OCI-LY1 (cell line): ENCODE data around the gene TLCD3B.

ENCODE experiments used
- H2AFZ ChIP-seq: fragments of 200-600 bp; sonication (generic), shearing (Covaris generic); 2 replicates; pipeline ENCODE4 v1.6.0; 2014; ENCODE audit warnings: antibody characterized with exemption, mild to moderate bottlenecking, low read length
- H3F3A ChIP-seq: fragments of 200-600 bp; sonication (generic), shearing (Covaris generic); 2 replicates; pipeline ENCODE4 v1.6.0; 2014; ENCODE audit warnings: mild to moderate bottlenecking, antibody characterized with exemption, low read length, moderate library complexity; ENCODE audit not compliant: insufficient read depth
- H3K27ac ChIP-seq: fragments of 200-600 bp; sonication (generic); 2 replicates; pipeline ENCODE4 v1.5.1; 2014; ENCODE audit warnings: low read length, mixed run types, mild to moderate bottlenecking, low read depth; ENCODE audit not compliant: poor library complexity, severe bottlenecking
- H3K27me3 ChIP-seq: fragments of 200-600 bp; sonication (generic); 2 replicates; pipeline ENCODE4 v1.6.0; 2014; ENCODE audit warnings: antibody characterized with exemption, mild to moderate bottlenecking, low read length, moderate library complexity; ENCODE audit not compliant: insufficient read depth
- H3K36me3 ChIP-seq: fragments of 200-600 bp; sonication (generic); 2 replicates; pipeline ENCODE4 v1.6.1; 2014; ENCODE audit warnings: mild to moderate bottlenecking, antibody characterized with exemption, low read length, moderate library complexity, mixed read lengths; ENCODE audit not compliant: insufficient read depth
- H3K4me1 ChIP-seq: fragments of 200-600 bp; sonication (generic); 2 replicates; pipeline ENCODE4 v1.5.1; 2014; ENCODE audit warnings: mild to moderate bottlenecking, low read length, moderate library complexity; ENCODE audit not compliant: insufficient read depth, severe bottlenecking
- H3K4me2 ChIP-seq: fragments of 200-600 bp; sonication (generic), shearing (Covaris generic); 2 replicates; pipeline ENCODE4 v1.6.1; 2014; ENCODE audit warnings: low read length
- H3K4me3 ChIP-seq: fragments of 200-600 bp; sonication (generic); 2 replicates; pipeline ENCODE4 v1.5.1; 2014; ENCODE audit warnings: low read length, low read depth, mild to moderate bottlenecking, mixed read lengths; ENCODE audit not compliant: poor library complexity, severe bottlenecking
- H3K79me2 ChIP-seq: fragments of 200-600 bp; shearing (Covaris generic); 2 replicates; pipeline ENCODE4 v1.6.1; 2016; ENCODE audit warnings: mixed run types, low read length, mixed read lengths; ENCODE audit not compliant: insufficient read depth
- H3K9ac ChIP-seq: fragments of 200-600 bp; sonication (generic), shearing (Covaris generic); 2 replicates; pipeline ENCODE4 v1.6.1; 2014; ENCODE audit warnings: mild to moderate bottlenecking, low read length, mixed read lengths
- H3K9me2 ChIP-seq: fragments of 200-600 bp; sonication (generic), shearing (Covaris generic); 2 replicates; pipeline ENCODE4 v1.6.1; 2014; ENCODE audit warnings: low read depth, mild to moderate bottlenecking, low read length, mixed read lengths
- H3K9me3 ChIP-seq: fragments of 200-600 bp; shearing (Covaris generic); 2 replicates; pipeline ENCODE4 v1.6.1; 2014; ENCODE audit warnings: low read length, mixed read lengths
- H4K20me1 ChIP-seq: fragments of 200-600 bp; sonication (generic), shearing (Covaris generic); 2 replicates; pipeline ENCODE4 v1.6.0; 2016; ENCODE audit warnings: mild to moderate bottlenecking, low read length; ENCODE audit not compliant: insufficient read depth
- CTCF ChIP-seq: fragments of 200-600 bp; sonication (generic), shearing (Covaris generic); IDR thresholded peaks from 2 replicates; pipeline ENCODE4 v1.5.1; 2017; ENCODE audit warnings: mild to moderate bottlenecking, antibody characterized with exemption, low read length, moderate library complexity, mixed read lengths
- EZH2 ChIP-seq: fragments of 200-600 bp; sonication (generic), shearing (Covaris generic); IDR thresholded peaks from 2 replicates; pipeline ENCODE4 v1.8.0; 2017; ENCODE audit warnings: borderline replicate concordance, mixed run types, mild to moderate bottlenecking, antibody characterized with exemption, low read length, moderate library complexity, mixed read lengths

TLCD3B gene

GRCh38 chr16:29986931-29987330 lies 44.1 kb downstream of the TLCD3B start:
- Histone ChIP-seq H3K9ac (no peak overlapping the region), H2AFZ (no peak overlapping the region), H4K20me1 (no peaks in the 10 kb centered on the region), H3K9me3 (no peaks in the 10 kb centered on the region), H3K9me2 (no peaks in the 10 kb centered on the region), H3K4me1 (no peaks in the 10 kb centered on the region), H3K27me3 (no peaks in the 10 kb centered on the region), H3K27ac (no peak overlapping the region), H3F3A (no peaks in the 10 kb centered on the region), H3K4me3 (no peak overlapping the region), H3K36me3 (peaks cover 96% of the 10 kb centered on the region), H3K79me2 (no peaks in the 10 kb centered on the region), H3K4me2 (no peak overlapping the region)
- TF ChIP-seq CTCF, result no peak
- no peak for TF ChIP-seq EZH2

GRCh38 chr16:29986231-29986630 lies 44.8 kb downstream of the TLCD3B start:
- Histone ChIP-seq H3K9me3 (no peaks in the 10 kb centered on the region), H4K20me1 (no peaks in the 10 kb centered on the region), H3F3A (no peaks in the 10 kb centered on the region), H3K27me3 (no peaks in the 10 kb centered on the region), H3K79me2 (no peaks in the 10 kb centered on the region), H2AFZ (no peak overlapping the region), H3K9me2 (no peaks in the 10 kb centered on the region), H3K4me3 (no peak overlapping the region), H3K27ac (no peak overlapping the region), H3K4me2 (no peak overlapping the region), H3K9ac (no peak overlapping the region), H3K36me3 (peaks cover 96% of the 10 kb centered on the region), H3K4me1 (no peaks in the 10 kb centered on the region)
- TF ChIP-seq EZH2, result no peak
- no peak for TF ChIP-seq CTCF

- H3K27ac ChIP-seq, result no peak overlapping the region
- H3K9me2 ChIP-seq, result no peaks in the 10 kb centered on the region
- no peak overlapping the region for H3K4me2 ChIP-seq
- H3K9me3 ChIP-seq, result no peaks in the 10 kb centered on the region
- H3K27me3 ChIP-seq, result no peaks in the 10 kb centered on the region
- no peak for TF ChIP-seq CTCF
- TF ChIP-seq EZH2, result no peak
- H3K79me2 ChIP-seq, result no peaks in the 10 kb centered on the region
- no peak overlapping the region for H2AFZ ChIP-seq
- H3K4me3 ChIP-seq, result no peak overlapping the region
- peaks cover 100% of the 10 kb centered on the region for H3K36me3 ChIP-seq
- no peaks in the 10 kb centered on the region for H3K4me1 ChIP-seq
- no peak overlapping the region for H3K9ac ChIP-seq
- H4K20me1 ChIP-seq, result no peaks in the 10 kb centered on the region
- no peaks in the 10 kb centered on the region for H3F3A ChIP-seq
Measured at GRCh38 chr16:29985271-29985811, 45.7 kb downstream of the TLCD3B start.
